ACC112 (cell line): Measurements from ENCODE around the gene DAPK2.

ENCODE experiments used
- H2AFZ ChIP-seq: fragments of 200-600 bp; sonication (generic); one replicate; pipeline ENCODE4 v1.6.0; 2017; ENCODE audit warnings: antibody characterized with exemption, low read length; ENCODE audit not compliant: unreplicated experiment
- H3K27ac ChIP-seq: fragments of 200-600 bp; sonication (generic); 2 replicates; pipeline ENCODE4 v1.5.1; 2014; ENCODE audit warnings: low read depth, mild to moderate bottlenecking, antibody characterized with exemption, low read length, moderate library complexity
- H3K27me3 ChIP-seq: fragments of 200-600 bp; sonication (generic); 2 replicates; pipeline ENCODE4 v1.6.1; 2014; ENCODE audit warnings: mild to moderate bottlenecking, antibody characterized with exemption, low read length, moderate library complexity, mixed read lengths; ENCODE audit not compliant: insufficient read depth
- H3K36me3 ChIP-seq: fragments of 200-600 bp; sonication (generic); 2 replicates; pipeline ENCODE4 v1.6.1; 2016; ENCODE audit warnings: mild to moderate bottlenecking, antibody characterized with exemption, low read length, moderate library complexity, mixed read lengths; ENCODE audit not compliant: insufficient read depth
- H3K4me1 ChIP-seq: fragments of 200-600 bp; sonication (generic); one replicate; pipeline ENCODE4 v1.6.1; 2016; ENCODE audit warnings: low read length, mixed read lengths; ENCODE audit not compliant: insufficient read depth, unreplicated experiment, control insufficient read depth
- H3K4me3 ChIP-seq: fragments of 200-600 bp; sonication (generic); 2 replicates; pipeline ENCODE4 v1.5.1; 2014; ENCODE audit warnings: mild to moderate bottlenecking, low read depth, low read length
- H3K79me2 ChIP-seq: fragments of 200-600 bp; sonication (generic); one replicate; pipeline ENCODE4 v1.6.0; 2016; ENCODE audit warnings: low read length; ENCODE audit not compliant: control insufficient read depth, unreplicated experiment, insufficient read depth

The DAPK2 gene

GRCh38 chr15:63913786-63914315 lies 132.4 kb downstream of the DAPK2 start:
- no peak overlapping the region for H2AFZ ChIP-seq
- H3K4me3 ChIP-seq: no peak overlapping the region
- H3K27ac ChIP-seq: no peak overlapping the region
- no peaks in the 10 kb centered on the region for H3K27me3 ChIP-seq
- peaks cover 19% of the 10 kb centered on the region for H3K4me1 ChIP-seq
- H3K79me2 ChIP-seq: no peaks in the 10 kb centered on the region
- H3K36me3 ChIP-seq: no peaks in the 10 kb centered on the region

- Histone ChIP-seq H3K4me1 (peaks cover 21% of the 10 kb centered on the region), H2AFZ (no peak overlapping the region), H3K4me3 (no peak overlapping the region), H3K27me3 (no peaks in the 10 kb centered on the region), H3K36me3 (no peaks in the 10 kb centered on the region), H3K79me2 (no peaks in the 10 kb centered on the region), H3K27ac (no peak overlapping the region)
Measured at GRCh38 chr15:63913336-63913735, 132.9 kb downstream of the DAPK2 start.

DNA sequence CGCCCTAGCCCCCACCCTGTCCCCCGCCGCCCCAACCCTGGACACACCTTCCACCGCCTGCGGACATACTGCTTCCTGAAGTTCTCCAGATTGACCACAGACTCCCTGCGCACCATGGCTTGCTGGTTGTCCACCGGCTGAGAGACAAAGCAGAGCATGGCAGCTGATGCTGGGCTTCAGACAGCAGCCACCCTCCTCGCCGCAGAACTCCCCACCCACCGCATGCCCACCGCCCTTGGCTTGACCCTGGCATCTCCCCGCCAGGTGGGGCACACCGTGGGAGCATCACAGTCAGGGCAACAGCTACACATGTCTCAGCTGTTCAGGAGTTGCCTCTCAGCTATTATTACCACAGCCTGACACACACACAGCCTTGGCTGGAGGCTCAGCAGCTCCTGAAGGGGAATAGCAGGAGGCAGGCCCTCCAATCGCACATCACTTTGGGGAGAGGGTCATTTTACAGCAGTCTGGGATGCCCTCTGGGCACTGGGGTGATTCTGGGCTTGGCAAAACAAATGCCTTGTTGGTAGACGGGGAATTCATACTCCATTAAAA lies 134.1 kb downstream of the DAPK2 start:
- H3K4me1 ChIP-seq: peaks cover 21% of the 10 kb centered on the region
- H3K27me3 ChIP-seq: no peaks in the 10 kb centered on the region
- no peaks in the 10 kb centered on the region for H3K79me2 ChIP-seq
- no peaks in the 10 kb centered on the region for H3K36me3 ChIP-seq
- H2AFZ ChIP-seq: no peak overlapping the region
- H3K27ac ChIP-seq: no peak overlapping the region
- no peak overlapping the region for H3K4me3 ChIP-seq

DNA sequence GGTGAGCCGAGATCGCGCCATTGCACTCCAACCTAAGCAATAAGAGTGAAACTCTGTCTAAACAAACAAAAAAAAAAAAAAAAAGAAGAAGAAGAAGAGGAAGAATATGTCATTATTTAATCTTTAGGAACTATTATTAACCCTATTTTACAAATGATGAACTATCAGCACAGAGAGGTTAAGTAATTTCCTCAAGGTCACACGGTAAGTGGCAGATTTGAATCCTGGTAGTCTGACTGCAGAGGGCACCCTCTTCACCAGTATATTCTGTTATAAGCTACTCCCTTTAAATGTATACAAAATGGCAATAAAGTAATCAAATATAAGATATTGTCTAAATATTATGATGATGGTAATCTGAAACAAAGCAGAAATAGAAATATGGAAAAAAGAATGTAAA lies 135.1 kb downstream of the DAPK2 start:
- H3K4me1 ChIP-seq: peaks cover 21% of the 10 kb centered on the region
- H3K27me3 ChIP-seq: no peaks in the 10 kb centered on the region
- H3K36me3 ChIP-seq: no peaks in the 10 kb centered on the region
- H2AFZ ChIP-seq: no peak overlapping the region
- no peak overlapping the region for H3K27ac ChIP-seq
- H3K79me2 ChIP-seq: no peaks in the 10 kb centered on the region
- H3K4me3 ChIP-seq: no peak overlapping the region

DNA sequence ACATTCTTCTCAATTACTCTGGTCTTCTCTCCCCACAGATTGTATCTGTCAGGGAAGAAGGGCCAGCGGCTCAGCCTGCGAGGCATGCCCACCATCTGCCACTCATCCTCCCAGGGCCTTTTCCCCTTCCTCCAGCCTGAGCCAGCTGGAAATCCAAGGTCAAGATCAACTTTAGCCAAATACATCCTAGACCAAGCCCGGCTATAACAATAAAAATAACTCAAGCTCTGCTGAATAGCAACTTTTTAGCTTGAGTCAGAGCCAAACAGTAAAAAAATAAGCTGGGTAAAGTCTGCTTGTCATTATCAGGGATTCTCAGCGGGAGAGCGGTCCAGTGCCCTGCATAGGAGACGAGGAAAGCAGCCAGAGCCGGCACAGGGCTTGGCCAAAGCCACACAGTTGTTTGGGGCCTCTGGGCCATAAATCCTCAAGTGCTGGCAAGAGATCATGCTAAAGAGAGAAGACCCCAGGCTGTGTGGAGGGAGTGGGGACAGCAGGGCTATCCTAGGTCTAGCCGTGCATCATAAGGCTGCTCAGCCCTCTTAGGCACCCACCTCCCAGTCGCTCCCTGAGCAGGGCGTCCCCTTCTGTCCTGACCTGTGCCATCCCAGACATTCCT lies 136.4 kb downstream of the DAPK2 start:
- Histone ChIP-seq H3K36me3 (no peaks in the 10 kb centered on the region), H3K4me1 (peaks cover 17% of the 10 kb centered on the region), H3K27me3 (no peaks in the 10 kb centered on the region), H3K4me3 (no peak overlapping the region), H2AFZ (peak overlapping the region; percentile 97), H3K79me2 (no peaks in the 10 kb centered on the region), H3K27ac (no peak overlapping the region)

- no peaks in the 10 kb centered on the region for H3K27me3 ChIP-seq
- no peak overlapping the region for H3K27ac ChIP-seq
- H2AFZ ChIP-seq: peak overlapping the region; percentile 43
- H3K4me1 ChIP-seq: peaks cover 17% of the 10 kb centered on the region
- H3K4me3 ChIP-seq: no peak overlapping the region
- H3K79me2 ChIP-seq: no peaks in the 10 kb centered on the region
- H3K36me3 ChIP-seq: no peaks in the 10 kb centered on the region
Measured at GRCh38 chr15:63908991-63909390, 137.3 kb downstream of the DAPK2 start.

DNA sequence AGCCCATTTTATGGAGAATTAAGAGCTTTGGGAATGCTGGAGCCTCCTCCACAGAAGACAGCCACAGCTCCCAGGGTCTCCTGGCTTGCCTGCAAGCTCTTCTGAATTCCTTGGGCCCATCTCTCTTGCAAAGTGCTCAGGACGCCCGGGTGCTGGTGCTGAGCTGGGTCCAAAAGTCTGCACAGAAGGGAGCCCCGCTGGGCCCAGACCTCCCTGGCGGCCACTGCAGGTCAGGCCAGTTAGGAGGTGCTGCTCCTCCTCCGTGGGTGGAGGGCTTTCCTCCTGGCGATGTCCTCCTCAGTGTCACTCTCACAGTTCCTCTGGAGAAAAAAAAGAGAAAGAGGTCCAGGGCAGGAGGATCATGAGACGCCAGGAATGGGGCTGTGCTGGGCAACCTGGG lies 138.0 kb downstream of the DAPK2 start:
- H2AFZ ChIP-seq: no peak overlapping the region

GRCh38 chr15:63907521-63907920 lies 138.8 kb downstream of the DAPK2 start:
- Histone ChIP-seq H3K4me1 (peaks cover 17% of the 10 kb centered on the region), H3K27ac (no peak overlapping the region), H3K4me3 (no peak overlapping the region), H2AFZ (no peak overlapping the region), H3K36me3 (no peaks in the 10 kb centered on the region), H3K27me3 (no peaks in the 10 kb centered on the region), H3K79me2 (no peaks in the 10 kb centered on the region)

More for the DNA sequence above, 138.0 kb downstream of the DAPK2 start:
- Histone ChIP-seq H3K4me3 (no peak overlapping the region), H3K36me3 (no peaks in the 10 kb centered on the region), H3K79me2 (no peaks in the 10 kb centered on the region), H3K4me1 (peaks cover 17% of the 10 kb centered on the region), H3K27me3 (no peaks in the 10 kb centered on the region), H3K27ac (no peak overlapping the region)

GRCh38 chr15:63906266-63906584 lies 140.1 kb downstream of the DAPK2 start:
- Histone ChIP-seq H3K4me3 (no peak overlapping the region), H3K27me3 (no peaks in the 10 kb centered on the region), H2AFZ (peak overlapping the region; percentile 12), H3K4me1 (peaks cover 17% of the 10 kb centered on the region), H3K36me3 (no peaks in the 10 kb centered on the region), H3K27ac (no peak overlapping the region), H3K79me2 (no peaks in the 10 kb centered on the region)

GRCh38 chr15:63905558-63906265 lies 140.6 kb downstream of the DAPK2 start:
- H3K4me1 ChIP-seq: peaks cover 17% of the 10 kb centered on the region
- H3K4me3 ChIP-seq: no peak overlapping the region
- no peaks in the 10 kb centered on the region for H3K27me3 ChIP-seq
- H3K27ac ChIP-seq: no peak overlapping the region
- H2AFZ ChIP-seq: peak overlapping the region; percentile 12
- H3K79me2 ChIP-seq: no peaks in the 10 kb centered on the region
- H3K36me3 ChIP-seq: no peaks in the 10 kb centered on the region

- Histone ChIP-seq H3K4me1 (peaks cover 14% of the 10 kb centered on the region), H3K27ac (no peak overlapping the region), H3K36me3 (no peaks in the 10 kb centered on the region), H3K4me3 (no peak overlapping the region), H3K27me3 (no peaks in the 10 kb centered on the region), H3K79me2 (no peaks in the 10 kb centered on the region), H2AFZ (no peak overlapping the region)
Measured at GRCh38 chr15:63905131-63905530, 141.2 kb downstream of the DAPK2 start.
